MM.1S (cell line): Measurements from ENCODE around the gene GPC4.

Experiments used
- DNase-seq: peaks from one replicate; pipeline ENCODE4 v3.0.0-alpha.2; 2015
- H2AFZ ChIP-seq: fragments of 300-600 bp; sonication (generic); 2 replicates; pipeline ENCODE4 v1.6.0; 2016; ENCODE audit warnings: antibody characterized with exemption, low read length
- H3F3A ChIP-seq: fragments of 300-600 bp; sonication (generic); 2 replicates; pipeline ENCODE4 v1.6.1; 2016; ENCODE audit warnings: mild to moderate bottlenecking, antibody characterized with exemption, low read length, moderate library complexity, mixed read lengths; ENCODE audit not compliant: insufficient read depth
- H3K27ac ChIP-seq: fragments of 300-600 bp; sonication (generic); 2 replicates; pipeline ENCODE4 v1.5.1; 2016; ENCODE audit warnings: mild to moderate bottlenecking, low read length
- H3K27me3 ChIP-seq: fragments of 300-600 bp; sonication (generic); replicated peaks from 2 replicates; pipeline ENCODE4 v1.6.0; 2016; ENCODE audit warnings: low read length; ENCODE audit not compliant: insufficient read depth
- H3K36me3 ChIP-seq: fragments of 300-600 bp; sonication (generic); replicated peaks from 2 replicates; pipeline ENCODE4 v1.6.1; 2016; ENCODE audit warnings: mild to moderate bottlenecking, low read length, mixed read lengths; ENCODE audit not compliant: insufficient read depth
- H3K4me1 ChIP-seq: fragments of 300-600 bp; sonication (generic); 2 replicates; pipeline ENCODE4 v1.6.1; 2016; ENCODE audit warnings: low read length, mixed read lengths
- H3K4me2 ChIP-seq: fragments of 300-600 bp; sonication (generic); 2 replicates; pipeline ENCODE4 v1.6.0; 2016; ENCODE audit warnings: low read depth, low read length
- H3K4me3 ChIP-seq: fragments of 300-600 bp; sonication (generic); 2 replicates; pipeline ENCODE4 v1.5.1; 2016; ENCODE audit warnings: low read length, mixed read lengths
- H3K79me2 ChIP-seq: fragments of 300-600 bp; sonication (generic); 2 replicates; pipeline ENCODE4 v1.6.1; 2016; ENCODE audit warnings: mixed run types, low read length, mixed read lengths
- H3K9ac ChIP-seq: fragments of 300-600 bp; sonication (generic); 2 replicates; pipeline ENCODE4 v1.6.1; 2016; ENCODE audit warnings: low read length, mixed read lengths
- H3K9me2 ChIP-seq: fragments of 300-600 bp; sonication (generic); replicated peaks from 2 replicates; pipeline ENCODE4 v1.6.1; 2016; ENCODE audit warnings: mild to moderate bottlenecking, low read length, mixed read lengths; ENCODE audit not compliant: insufficient read depth
- H3K9me3 ChIP-seq: fragments of 300-600 bp; sonication (generic); replicated peaks from 2 replicates; pipeline ENCODE4 v1.6.1; 2016; ENCODE audit warnings: mild to moderate bottlenecking, low read length, mixed read lengths; ENCODE audit not compliant: insufficient read depth
- H4K20me1 ChIP-seq: fragments of 300-600 bp; sonication (generic); 2 replicates; pipeline ENCODE4 v1.6.1; 2016; ENCODE audit warnings: mild to moderate bottlenecking, low read length, moderate library complexity, mixed read lengths; ENCODE audit not compliant: insufficient read depth
- CTCF ChIP-seq: fragments of 300-600 bp; sonication (generic); IDR thresholded peaks from 2 replicates; pipeline ENCODE4 v1.5.1; 2016; ENCODE audit warnings: antibody characterized with exemption, low read length, mixed read lengths
- EZH2 ChIP-seq: fragments of 300-600 bp; sonication (generic); optimal IDR thresholded peaks from 2 replicates; pipeline ENCODE3; 2017; ENCODE audit warnings: low read depth, mild to moderate bottlenecking, antibody characterized with exemption, low read length, mixed read lengths
- EZH2phosphoT487 ChIP-seq: fragments of 300-600 bp; sonication (generic); IDR thresholded peaks from 2 replicates; pipeline ENCODE4 v1.6.1; 2018; ENCODE audit warnings: antibody characterized with exemption, low read length

Gene GPC4

GRCh38 chrX:133399411-133399810, 15.9 kb downstream of the GPC4 start:
- Histone ChIP-seq H3K4me2 (no peak overlapping the region), H3K79me2 (no peaks in the 10 kb centered on the region), H3F3A (no peaks in the 10 kb centered on the region), H3K9me3 (no peaks in the 10 kb centered on the region), H4K20me1 (no peaks in the 10 kb centered on the region), H2AFZ (no peak overlapping the region), H3K9me2 (no peaks in the 10 kb centered on the region), H3K4me3 (no peak overlapping the region), H3K36me3 (no peaks in the 10 kb centered on the region), H3K27me3 (no peaks in the 10 kb centered on the region), H3K4me1 (no peaks in the 10 kb centered on the region), H3K27ac (no peak overlapping the region), H3K9ac (no peak overlapping the region)
- no peak for TF ChIP-seq EZH2phosphoT487
- TF ChIP-seq CTCF, result no peak
- TF ChIP-seq EZH2, result no peak
- no peak for DNase-seq

- H3F3A ChIP-seq, result no peaks in the 10 kb centered on the region
- no peaks in the 10 kb centered on the region for H3K27me3 ChIP-seq
- H3K4me1 ChIP-seq, result no peaks in the 10 kb centered on the region
- no peak overlapping the region for H3K9ac ChIP-seq
- H3K4me2 ChIP-seq, result no peak overlapping the region
- no peaks in the 10 kb centered on the region for H4K20me1 ChIP-seq
- no peak overlapping the region for H3K4me3 ChIP-seq
- no peak overlapping the region for H2AFZ ChIP-seq
- TF ChIP-seq CTCF (no peak), EZH2 (no peak), EZH2phosphoT487 (no peak)
- no peaks in the 10 kb centered on the region for H3K9me3 ChIP-seq
- no peaks in the 10 kb centered on the region for H3K79me2 ChIP-seq
- no peak for DNase-seq
- H3K36me3 ChIP-seq, result no peaks in the 10 kb centered on the region
- no peaks in the 10 kb centered on the region for H3K9me2 ChIP-seq
- H3K27ac ChIP-seq, result no peak overlapping the region
Observed at GRCh38 chrX:133394765-133395164, 20.5 kb downstream of the GPC4 start.

- TF ChIP-seq EZH2phosphoT487 (no peak), EZH2 (no peak), CTCF (no peak)
- Histone ChIP-seq H3K4me3 (no peak overlapping the region), H2AFZ (no peak overlapping the region), H3F3A (no peaks in the 10 kb centered on the region), H3K4me1 (no peaks in the 10 kb centered on the region), H3K79me2 (no peaks in the 10 kb centered on the region), H3K9me2 (no peaks in the 10 kb centered on the region), H3K27ac (no peak overlapping the region), H3K4me2 (no peak overlapping the region), H4K20me1 (no peaks in the 10 kb centered on the region), H3K9me3 (no peaks in the 10 kb centered on the region), H3K27me3 (no peaks in the 10 kb centered on the region), H3K9ac (no peak overlapping the region), H3K36me3 (no peaks in the 10 kb centered on the region)
- no peak for DNase-seq
Observed at GRCh38 chrX:133392671-133393070, 22.6 kb downstream of the GPC4 start.
